Bone marrow (tissue), 2 donors: ENCODE measurements around the gene PNMA8A.
A peak's percentile ranks its signal among the peaks of the same experiment; 100 is the strongest.
"Not testable (repeated sequence)": the region's sequence is repeated elsewhere in the genome, so short reads cannot be mapped to it uniquely, and the experiment has no call there.

ENCODE experiments used
- DNase-seq, 2 donors: peaks; one replicate each; lab custom pipeline; 2025; lab: John Stamatoyannopoulos, UW

The PNMA8A gene

DNA sequence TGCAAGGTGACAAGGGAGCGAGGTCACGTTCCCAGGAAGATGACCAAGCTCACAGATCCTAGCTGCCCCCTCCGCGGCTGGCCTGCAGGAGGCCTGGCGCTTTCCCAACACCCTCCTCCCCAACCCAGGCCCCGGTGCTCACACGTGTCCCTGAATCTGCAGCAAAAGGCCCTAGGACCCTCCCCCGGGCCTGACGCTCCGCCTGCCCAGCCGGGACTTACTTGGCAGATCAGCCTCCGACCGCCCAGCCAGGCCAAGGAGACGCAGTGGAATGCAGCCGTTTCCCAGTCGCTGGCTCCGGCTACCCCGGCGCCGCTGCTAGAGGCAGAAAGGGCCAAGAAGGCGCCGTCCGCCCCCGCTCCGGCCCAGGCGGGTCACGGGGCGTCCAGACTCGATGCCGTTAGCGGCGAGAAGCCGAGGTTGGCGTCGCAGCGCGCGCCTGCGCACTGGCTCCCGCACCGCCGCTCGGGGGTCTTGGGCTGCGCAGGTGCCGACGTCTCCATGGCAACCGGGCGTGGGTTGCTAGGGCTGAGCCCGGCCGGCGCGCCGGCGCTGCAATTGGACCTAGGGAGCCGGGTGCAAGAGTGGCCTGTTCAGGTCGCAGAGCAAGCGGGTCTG lies at the start of gene PNMA8A:
TSS of gene PNMA8A (minus strand) at position 448 of the 618 bp plus-strand sequence. CDS start 528 bp downstream, outside the sequence.
- DNase-seq: no peak

DNA sequence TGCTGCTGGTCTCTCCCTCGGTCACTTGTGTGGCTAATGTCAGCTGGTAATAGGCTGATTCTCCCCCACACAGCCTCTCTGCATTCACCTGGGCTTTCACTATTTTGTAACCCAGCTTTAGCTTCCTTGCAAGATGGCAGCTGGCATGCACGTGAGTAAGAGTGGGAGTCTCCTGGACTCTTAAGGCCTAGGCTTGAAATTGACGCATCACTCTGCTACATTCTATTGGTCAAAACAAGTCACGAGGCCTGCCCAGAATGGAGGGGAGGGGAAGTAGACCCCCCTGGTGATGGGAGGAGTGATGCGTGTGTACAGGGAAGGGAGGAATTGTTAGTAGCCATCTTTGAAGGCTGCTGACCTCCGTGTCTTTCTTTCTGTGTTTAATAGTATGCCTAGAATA lies 49.3 kb upstream of the PNMA8A start:
- no peak for DNase-seq

DNA sequence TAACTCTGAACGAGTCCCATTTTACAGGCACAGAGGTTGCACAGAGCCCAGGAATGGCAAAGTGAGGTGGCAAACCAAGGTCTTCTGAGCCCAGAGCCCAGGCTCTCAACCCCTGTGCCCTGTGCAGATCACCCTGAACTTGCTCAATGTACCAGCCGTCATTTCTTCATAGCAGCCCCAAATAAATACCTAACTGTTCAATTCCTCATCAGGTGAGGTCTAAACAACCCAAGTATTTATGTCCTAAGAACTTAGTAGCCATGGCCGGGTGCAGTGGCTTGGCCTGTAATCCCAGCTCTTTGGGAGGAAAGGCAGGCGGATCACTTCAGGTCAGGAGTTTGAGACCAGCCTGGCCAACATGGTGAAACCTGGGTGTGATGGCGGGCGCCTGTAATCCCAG lies 46.1 kb upstream of the PNMA8A start:
- DNase-seq: no peak

GRCh38 chr19:46515879-46516350 lies 44.6 kb upstream of the PNMA8A start:
- no peak for DNase-seq

DNA sequence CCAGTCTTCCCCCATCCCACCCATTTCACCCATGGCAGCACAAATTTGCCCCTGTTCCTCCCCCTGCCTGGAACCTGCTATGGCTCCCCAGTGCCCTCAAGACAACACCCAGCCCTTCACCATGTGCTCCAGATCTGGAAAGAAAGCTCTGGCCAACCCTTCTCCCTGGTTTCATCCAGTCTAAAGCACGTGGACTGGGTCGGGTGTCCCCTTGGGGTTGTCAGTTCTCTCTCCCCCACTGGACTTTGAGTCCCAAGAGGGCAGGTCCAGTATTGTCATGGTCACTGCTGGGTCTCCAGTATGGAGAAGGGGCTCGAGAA lies 43.9 kb upstream of the PNMA8A start:
- DNase-seq: no peak

GRCh38 chr19:46514589-46515289 lies 43.4 kb upstream of the PNMA8A start:
- no peak for DNase-seq

GRCh38 chr19:46513461-46514236 lies 42.3 kb upstream of the PNMA8A start:
- DNase-seq: peak; percentile 22 to 57

DNA sequence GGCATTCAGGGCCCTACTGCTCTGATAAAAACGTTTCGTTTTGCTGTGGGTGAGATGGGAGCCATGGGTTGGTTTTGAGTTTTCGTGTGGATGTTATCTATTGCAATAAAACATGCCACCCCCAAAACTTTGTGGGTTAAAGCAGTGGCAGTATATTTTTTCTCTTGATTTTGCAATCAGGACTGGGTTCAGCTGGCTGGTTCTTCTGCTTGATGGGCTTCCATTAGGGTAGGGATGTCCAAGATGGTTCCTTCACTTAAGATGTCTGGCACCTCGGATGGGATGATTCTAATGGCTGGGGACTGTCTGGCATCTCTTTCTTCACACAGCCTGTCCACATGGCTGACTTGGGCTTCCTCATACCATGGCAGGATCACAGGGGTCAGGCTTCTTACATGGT lies 39.9 kb upstream of the PNMA8A start:
- DNase-seq: no peak

- no peak for DNase-seq
Measured at GRCh38 chr19:46508206-46508605, 36.8 kb upstream of the PNMA8A start.

GRCh38 chr19:46503848-46504453 lies 32.6 kb upstream of the PNMA8A start:
- DNase-seq: no peak

DNA sequence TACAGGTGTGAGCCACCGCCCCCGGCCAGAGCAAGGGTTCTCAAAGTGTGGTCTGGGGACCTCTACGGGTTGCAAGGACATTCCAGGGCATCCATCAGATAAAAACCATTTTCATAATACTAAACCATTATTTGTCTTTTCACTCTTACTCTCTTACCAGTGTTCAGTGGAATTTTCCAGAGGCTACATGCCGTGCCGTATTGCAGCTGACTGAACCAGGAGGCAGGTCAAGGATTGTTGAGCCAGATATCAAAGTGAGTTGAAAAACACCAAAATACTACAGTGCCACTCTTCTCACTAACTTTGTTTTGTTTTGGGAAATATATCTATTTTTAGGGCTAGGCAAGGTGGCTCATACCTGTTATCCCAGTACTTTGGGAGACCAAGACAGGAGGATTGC lies 31.5 kb upstream of the PNMA8A start:
- DNase-seq: no peak

DNA sequence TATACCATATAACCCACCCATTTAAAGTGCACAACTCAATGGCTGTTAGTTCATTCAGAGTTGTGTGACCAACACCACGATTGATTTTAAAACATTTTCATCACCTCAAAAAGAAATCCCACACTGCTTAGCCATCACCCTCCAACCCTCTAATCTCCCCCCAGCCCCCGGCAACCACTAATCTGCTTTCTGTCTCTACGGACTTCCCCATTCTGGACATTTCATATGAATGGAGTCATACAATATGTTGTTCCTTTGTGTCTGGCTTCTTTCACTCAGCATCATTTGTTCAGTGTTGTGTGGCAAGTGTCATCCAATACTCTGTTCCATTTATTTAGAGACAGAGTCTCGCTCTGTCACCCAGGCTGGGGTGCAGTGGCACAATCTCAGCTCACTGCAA lies 28.3 kb upstream of the PNMA8A start:
- DNase-seq: no peak

DNA sequence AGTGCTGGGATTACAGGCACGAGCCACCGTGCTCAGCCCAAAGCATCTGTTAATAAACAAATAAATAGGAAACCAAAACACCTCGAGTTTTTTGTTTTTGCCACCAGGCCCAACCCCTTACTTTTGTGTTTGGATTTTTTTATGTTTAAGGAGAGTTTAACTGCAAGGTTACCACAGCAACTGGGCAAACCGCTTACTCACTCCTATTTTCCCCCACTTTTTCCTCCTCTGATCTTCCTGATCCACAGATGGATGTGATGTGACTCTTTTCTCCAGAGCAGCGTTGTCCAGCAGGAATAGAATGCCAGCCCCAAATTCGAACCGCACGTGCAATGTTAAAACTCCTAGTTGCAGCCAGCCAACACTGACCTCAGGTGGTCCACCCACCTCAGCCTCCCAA lies 26.4 kb upstream of the PNMA8A start:
- DNase-seq: no peak

- not testable (repeated sequence) for DNase-seq
Measured at GRCh38 chr19:46496886-46497285, 25.5 kb upstream of the PNMA8A start.

- no peak for DNase-seq
Measured at GRCh38 chr19:46496304-46496703, 24.9 kb upstream of the PNMA8A start.

DNA sequence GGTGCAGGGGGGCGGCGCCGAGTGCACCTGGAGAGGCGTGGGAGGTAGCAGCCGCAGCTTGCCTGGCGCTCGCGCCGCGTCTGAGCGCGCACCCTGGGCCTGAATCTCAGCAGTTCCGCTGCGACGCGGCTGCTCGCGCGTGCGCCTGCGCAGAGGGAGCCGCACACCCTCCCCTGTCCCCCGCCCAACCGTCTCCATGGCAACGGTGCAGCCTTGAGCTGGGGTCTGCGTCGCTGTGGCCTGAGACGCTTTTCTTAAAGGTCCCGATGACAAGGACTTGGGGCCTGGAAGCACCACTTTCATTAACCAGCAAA lies 24.4 kb upstream of the PNMA8A start, which contains the start of gene PNMA8B:
TSS of gene PNMA8B (minus strand) at position 82 of the 314 bp plus-strand sequence. CDS start 402 bp downstream, outside the sequence.
- no peak for DNase-seq

- no peak for DNase-seq
Measured at GRCh38 chr19:46494941-46495785, 23.8 kb upstream of the PNMA8A start.

GRCh38 chr19:46494146-46494940 lies 23.0 kb upstream of the PNMA8A start:
- DNase-seq: no peak

DNA sequence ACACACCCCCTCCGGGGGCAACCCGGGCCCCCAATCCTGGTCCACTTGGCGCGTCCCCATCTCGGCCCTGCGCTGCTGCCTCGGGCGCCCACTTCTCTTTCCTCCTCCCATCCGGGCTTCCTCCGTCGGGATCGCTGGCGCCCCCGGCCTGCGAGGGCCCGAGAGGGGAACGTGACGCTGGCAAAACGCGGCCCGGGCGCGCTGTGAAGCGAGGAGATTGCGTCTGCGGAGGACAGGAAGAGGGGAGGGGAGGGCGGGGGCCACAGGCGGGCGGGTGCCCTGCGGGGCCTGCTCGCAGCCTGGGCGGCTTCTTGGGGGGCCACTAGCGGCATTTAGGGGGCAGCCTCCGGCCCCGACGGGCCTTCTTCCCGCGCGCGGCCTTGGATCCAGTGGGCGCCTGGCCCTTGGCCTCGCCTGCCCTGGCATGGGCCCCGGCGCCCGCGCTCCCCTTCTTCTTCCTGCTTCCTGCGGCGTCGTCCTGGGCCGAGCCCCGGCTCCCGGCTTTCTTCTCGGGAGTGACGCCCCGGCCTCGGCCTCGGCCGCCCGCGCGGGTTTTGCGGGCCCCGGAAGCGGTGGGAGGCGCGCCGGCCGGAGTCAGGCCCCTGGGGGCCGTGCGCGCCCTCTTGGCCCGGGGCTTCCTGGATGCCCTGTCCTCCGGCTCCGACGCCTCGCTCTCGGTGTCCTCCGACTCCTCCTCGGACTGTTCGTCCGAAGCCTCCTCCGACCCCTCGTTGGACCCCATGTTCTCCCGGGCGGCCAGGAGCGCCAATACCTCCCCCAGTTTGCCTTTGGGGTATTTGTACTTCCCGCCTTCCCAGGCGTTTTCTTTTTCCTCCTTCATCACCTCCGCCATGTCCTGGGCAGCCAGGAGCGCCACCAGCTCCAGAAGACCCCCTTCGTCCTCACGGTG lies 22.1 kb upstream of the PNMA8A start:
- DNase-seq: no peak

DNA sequence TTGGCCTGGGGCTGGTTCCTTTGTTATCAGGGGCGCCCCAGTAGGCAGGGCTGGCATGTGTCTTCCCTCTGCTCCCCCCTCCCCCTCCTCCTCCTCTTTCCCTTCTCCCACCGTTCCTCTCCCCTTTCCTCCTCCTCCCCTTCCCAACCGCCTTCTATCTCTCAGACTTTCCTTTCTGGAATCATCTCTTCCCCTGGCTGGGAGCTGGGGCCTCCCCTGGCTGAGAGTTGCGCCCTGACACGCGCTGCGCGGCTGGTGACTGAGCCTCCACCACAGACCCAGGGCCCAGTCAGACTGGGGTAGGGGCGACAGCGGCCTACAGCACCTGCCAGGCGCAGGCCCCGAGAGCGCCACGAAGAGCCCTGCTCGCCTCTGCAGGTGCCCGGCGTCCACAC lies 21.5 kb upstream of the PNMA8A start:
- no peak for DNase-seq
